DND-41 (cell line): ENCODE results near the gene SYCE3.

Experiments used
- ATAC-seq: fragments of 200-7000 bp; cut with Tn5 transposase; 3 replicates; pipeline ENCODE4 v1.9.1; 2021; ENCODE audit warnings: low read depth; ENCODE audit not compliant: insufficient read depth
- DNase-seq: peaks from one replicate; pipeline ENCODE4 v3.0.0-alpha.2; 2020
- H2AFZ ChIP-seq: 2 replicates; pipeline ENCODE4 v1.6.0; 2012; ENCODE audit warnings: low read depth, low read length
- H3K27ac ChIP-seq: 2 replicates; pipeline ENCODE4 v1.5.1; 2012; ENCODE audit warnings: low read length, inconsistent platforms
- H3K27me3 ChIP-seq: fragments of 200-600 bp; sonication (generic); 2 replicates; pipeline ENCODE4 v1.6.0; 2012; ENCODE audit warnings: low read length, mild to moderate bottlenecking, inconsistent platforms; ENCODE audit not compliant: insufficient read depth, poor library complexity
- H3K36me3 ChIP-seq: 2 replicates; pipeline ENCODE4 v1.5.1; 2012; ENCODE audit warnings: low read length, inconsistent platforms; ENCODE audit not compliant: insufficient read depth
- H3K4me1 ChIP-seq: 2 replicates; pipeline ENCODE4 v1.5.1; 2012; ENCODE audit warnings: mild to moderate bottlenecking, low read length; ENCODE audit not compliant: insufficient read depth
- H3K4me2 ChIP-seq: 2 replicates; pipeline ENCODE4 v1.6.0; 2012; ENCODE audit warnings: mild to moderate bottlenecking, moderate library complexity, low read length, inconsistent platforms; ENCODE audit not compliant: insufficient read depth
- H3K4me3 ChIP-seq, 2 experiments: fragments of 200-600 bp in 1 of 2; shearing (Covaris generic) in 1 of 2; 2 replicates each; pipeline ENCODE4 v1.5.1; 2012 to 2016; ENCODE audit warnings: inconsistent platforms in 2 of 2, low read length in 2 of 2, mild to moderate bottlenecking in 2 of 2, low read depth in 1 of 2, moderate library complexity in 1 of 2
- H3K79me2 ChIP-seq: 2 replicates; pipeline ENCODE4 v1.6.0; 2012; ENCODE audit warnings: low read length, inconsistent platforms; ENCODE audit not compliant: insufficient read depth
- H3K9ac ChIP-seq: 2 replicates; pipeline ENCODE4 v1.6.0; 2012; ENCODE audit warnings: low read depth, mild to moderate bottlenecking, inconsistent platforms, low read length, moderate library complexity
- H3K9me3 ChIP-seq: 2 replicates; pipeline ENCODE4 v1.5.1; 2012; ENCODE audit warnings: low read length, moderate library complexity, mild to moderate bottlenecking, inconsistent platforms; ENCODE audit not compliant: insufficient read depth, severe bottlenecking
- H4K20me1 ChIP-seq: 2 replicates; pipeline ENCODE4 v1.6.0; 2012; ENCODE audit warnings: low read length; ENCODE audit not compliant: insufficient read depth
- CTCF ChIP-seq: IDR thresholded peaks from 2 replicates; pipeline ENCODE4 v1.5.1; 2012; ENCODE audit warnings: borderline replicate concordance, low read length, moderate library complexity, mild to moderate bottlenecking; ENCODE audit not compliant: poor library complexity, severe bottlenecking; ENCODE audit errors: extremely low read depth
- EZH2 ChIP-seq: IDR thresholded peaks from 3 replicates; pipeline ENCODE4 v1.6.1; 2012; ENCODE audit warnings: borderline replicate concordance, low read depth, mild to moderate bottlenecking, moderate library complexity, low read length, inconsistent platforms; ENCODE audit not compliant: severe bottlenecking

The SYCE3 gene

GRCh38 chr22:50529416-50529896 lies 33.3 kb downstream of the SYCE3 start:
- no peak for TF ChIP-seq CTCF
- no peak for TF ChIP-seq EZH2
- Histone ChIP-seq H3K9me3 (no peaks in the 10 kb centered on the region), H3K4me1 (peaks cover 20% of the 10 kb centered on the region), H3K27me3 (no peaks in the 10 kb centered on the region), H2AFZ (no peak overlapping the region), H3K79me2 (peaks cover 20% of the 10 kb centered on the region), H3K9ac (no peak overlapping the region), H3K27ac (no peak overlapping the region), H3K4me3 (no peak overlapping the region), H4K20me1 (peaks cover 10% of the 10 kb centered on the region), H3K4me2 (no peak overlapping the region), H3K36me3 (peaks cover 2% of the 10 kb centered on the region)
- DNase-seq = no peak
- no peak for ATAC-seq

- Histone ChIP-seq H3K27me3 (no peaks in the 10 kb centered on the region), H3K4me3 (no peak overlapping the region), H3K9me3 (no peaks in the 10 kb centered on the region), H4K20me1 (peaks cover 16% of the 10 kb centered on the region), H3K36me3 (peaks cover 8% of the 10 kb centered on the region), H2AFZ (no peak overlapping the region), H3K79me2 (peaks cover 26% of the 10 kb centered on the region), H3K9ac (no peak overlapping the region), H3K4me2 (no peak overlapping the region), H3K27ac (no peak overlapping the region), H3K4me1 (peaks cover 26% of the 10 kb centered on the region)
- ATAC-seq (no peak), DNase-seq (no peak)
- TF ChIP-seq EZH2 (no peak), CTCF (no peak)
Observed at GRCh38 chr22:50528682-50529415, 33.9 kb downstream of the SYCE3 start.

GRCh38 chr22:50527921-50528681 lies 34.6 kb downstream of the SYCE3 start:
- DNase-seq = no peak

More at GRCh38 chr22:50527921-50528681, 34.6 kb downstream of the SYCE3 start:
- H3K9ac ChIP-seq = no peak overlapping the region
- peaks cover 15% of the 10 kb centered on the region for H3K36me3 ChIP-seq
- H3K4me3 ChIP-seq = no peak overlapping the region
- no peaks in the 10 kb centered on the region for H3K9me3 ChIP-seq
- no peak overlapping the region for H3K27ac ChIP-seq
- no peak overlapping the region for H2AFZ ChIP-seq
- no peak for TF ChIP-seq CTCF
- TF ChIP-seq EZH2 = no peak
- H4K20me1 ChIP-seq = peaks cover 23% of the 10 kb centered on the region
- peaks cover 34% of the 10 kb centered on the region for H3K79me2 ChIP-seq
- no peak overlapping the region for H3K4me2 ChIP-seq
- no peak for ATAC-seq
- no peaks in the 10 kb centered on the region for H3K27me3 ChIP-seq
- H3K4me1 ChIP-seq = peaks cover 33% of the 10 kb centered on the region
